ENCODE data around the gene MIA3.

DNA sequence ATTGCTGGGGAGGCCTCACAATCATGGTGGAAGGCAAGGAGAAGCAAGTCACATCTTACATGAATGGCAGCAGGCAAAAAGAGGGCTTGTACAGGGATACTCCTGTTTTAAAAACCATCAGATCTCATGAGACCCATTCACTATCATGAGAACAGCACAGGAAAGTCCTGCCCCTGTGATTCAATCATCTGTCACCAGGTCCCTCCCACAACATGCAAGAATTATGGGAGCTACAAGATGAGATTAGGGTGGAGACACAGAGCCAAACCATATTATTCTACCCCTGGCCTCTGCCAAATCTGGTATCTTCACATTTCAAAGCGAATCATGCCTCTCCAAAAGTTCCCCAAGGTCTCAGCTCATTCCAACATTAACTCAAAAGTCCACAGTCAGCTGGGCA lies 11.1 kb upstream of the MIA3 start:
- TF ChIP-seq CTCF (conservative IDR thresholded peaks at IDR 0.05; ENCODE audit: low read depth, low read length) (no peak), RAD21 (IDR thresholded peaks at IDR 0.05; ENCODE audit: low read length) (no peak), SMC3 (IDR thresholded peaks at IDR 0.05; ENCODE audit: low read depth, low read length) (no peak)
